HG02588 (cell line): ENCODE results near the gene PLPP6.

Source experiments
- ATAC-seq: cut with Tn5 transposase; IDR thresholded peaks from one replicate; pipeline ENCODE4 v1.9.1; 2021; ENCODE audit warnings: mild to moderate bottlenecking, moderate library complexity; ENCODE audit not compliant: unreplicated experiment

Gene PLPP6

GRCh38 chr9:4690144-4690543 lies 28.1 kb downstream of the PLPP6 start:
- ATAC-seq: peak; percentile 52

GRCh38 chr9:4691795-4692194 lies 29.7 kb downstream of the PLPP6 start:
- no peak for ATAC-seq

- no peak for ATAC-seq
Observed at GRCh38 chr9:4700091-4700490, 38.0 kb downstream of the PLPP6 start.

GRCh38 chr9:4700932-4701331 lies 38.8 kb downstream of the PLPP6 start:
- ATAC-seq: no peak

- ATAC-seq: no peak
Observed at GRCh38 chr9:4701526-4701925, 39.4 kb downstream of the PLPP6 start.

- no peak for ATAC-seq
Observed at GRCh38 chr9:4704129-4704528, 42.0 kb downstream of the PLPP6 start.

GRCh38 chr9:4706021-4706420 lies 43.9 kb downstream of the PLPP6 start:
- no peak for ATAC-seq

GRCh38 chr9:4706971-4707622 lies 45.0 kb downstream of the PLPP6 start:
- ATAC-seq: no peak

GRCh38 chr9:4709380-4709779 lies 47.3 kb downstream of the PLPP6 start:
- ATAC-seq: no peak

GRCh38 chr9:4713849-4714248 lies 51.8 kb downstream of the PLPP6 start:
- no peak for ATAC-seq

GRCh38 chr9:4714266-4715016 lies 52.3 kb downstream of the PLPP6 start:
- no peak for ATAC-seq
